PC-9 (cell line): ENCODE data around the gene MAST2.

ENCODE experiments used
- CTCF ChIP-seq: fragments of 200-600 bp; sonication (generic); conservative IDR thresholded peaks from 2 replicates; pipeline ENCODE4 v1.6.1; 2017; ENCODE audit warnings: mixed run types, antibody characterized with exemption, mild to moderate bottlenecking, moderate library complexity
- EZH2 ChIP-seq: fragments of 200-600 bp; sonication (generic); IDR thresholded peaks from 2 replicates; pipeline ENCODE4 v1.8.0; 2017; ENCODE audit warnings: antibody characterized with exemption, low read depth

- TF ChIP-seq CTCF (peak; percentile 48; the same call in 1 of the 2 replicates), EZH2 (no peak)
Measured at GRCh38 chr1:45843474-45843905, 40.1 kb downstream of the MAST2 start.
